ENCODE measurements around the gene PTPA. TPM values are rescaled to one million over a fixed set of nuclear protein-coding genes. Genes with fewer than 3 reads are reported as not detected.

Gene PTPA
- total and polyA plus RNA-seq, 10 of the 15 experiments (the other 5 are each of a cell fraction or from before 2014, with no cell fraction given), result 1.6 to 111 (median 55.1) TPM

- CTCF ChIA-PET, result interaction anchor here (0.6 to 13.1 kb wide), 14 partner anchors 11 to 453 kb away, joined by 3 to 273 read pairs (median 8); partner anchors contain the start of gene NTMT1
- Histone ChIP-seq H3K4me2 (ENCODE audit: control insufficient read depth, insufficient read depth) (no peak overlapping the region), H3K27ac (ENCODE audit: control insufficient read depth, insufficient read depth) (no peak overlapping the region), H3K9ac (ENCODE audit: control insufficient read depth, insufficient read depth, low read length) (no peak overlapping the region), H3K36me3 (ENCODE audit: control insufficient read depth in 2 of 2, insufficient read depth in 2 of 2, low read length in 1 of 2) (no peaks in the 10 kb centered on the region), H3K4me3 (no peak overlapping the region), H3K27me3 (replicated peaks in 1 of 2; ENCODE audit: control insufficient read depth in 2 of 2, insufficient read depth in 2 of 2, low read length in 1 of 2) (peaks cover 2 to 3% of the 10 kb centered on the region in 2 experiments; a peak in 2 of 4 replicates), H2AFZ (ENCODE audit: control insufficient read depth, low read depth, low read length) (no peak overlapping the region), H3K4me1 (ENCODE audit: control insufficient read depth, insufficient read depth, low read length) (peaks cover 23% of the 10 kb centered on the region; the same call in 1 of the 2 replicates), H3K9me3 (replicated peaks; ENCODE audit: control insufficient read depth, insufficient read depth, low read length) (no peaks in the 10 kb centered on the region), H4K20me1 (ENCODE audit: control insufficient read depth, insufficient read depth) (no peaks in the 10 kb centered on the region), H3K79me2 (ENCODE audit: control insufficient read depth, insufficient read depth, low read length) (no peaks in the 10 kb centered on the region)
- TF ChIP-seq JUND (IDR thresholded peaks at IDR 0.05; ENCODE audit: low read depth, low read length), result no peak
- no peak for TF ChIP-seq ZBTB4 (CRISPR knock-in tag; IDR thresholded peaks at IDR 0.05)
- no peak for TF ChIP-seq CHD4 (IDR thresholded peaks at IDR 0.05)
- TF ChIP-seq BCL3 (IDR thresholded peaks at IDR 0.05; ENCODE audit: borderline replicate concordance, insufficient read depth, low read depth, low read length, poor library complexity, severe bottlenecking), result no peak
- no peak for TF ChIP-seq KAT2A (conservative IDR thresholded peaks at IDR 0.05; ENCODE audit: control insufficient read depth, low read depth, low read length)
- no peak for TF ChIP-seq ATF3 (IDR thresholded peaks at IDR 0.05; ENCODE audit: borderline replicate concordance, extremely low read depth, low read depth, low read length)
- BruUV-seq (replicated peaks), result no TSS peak
- ATAC-seq (no peak), FAIRE-seq (no peak), DNase-seq (ENCODE audit: low read depth, low spot score) (no peak)
- 38% methylated on average over 7 of the region's 7 CpGs for WGBS (ENCODE audit: insufficient coverage, insufficient replicate concordance, low lambda C conversion rate, missing lambda C conversion rate)
- POLR2A ChIA-PET, result interaction anchor here (0.7 to 1.1 kb wide), 3 partner anchors 22 to 32 kb away, joined by 3 read pairs; no protein-coding TSS in a partner anchor
- SMC1A ChIA-PET (ENCODE audit: uncharacterized antibody, unreplicated experiment), result interaction anchor here (0.9 to 9.1 kb wide), 13 partner anchors 23 to 455 kb away, joined by 3 to 116 read pairs (median 3); partner anchors contain the start of gene NTMT1
- RAD21 ChIA-PET (ENCODE audit: unreplicated experiment), result interaction anchor here (0.7 to 10.4 kb wide), 7 partner anchors 23 to 452 kb away, joined by 3 to 197 read pairs (median 15); partner anchors contain the start of gene NTMT1
- intact Hi-C loops (cut with micrococcal nuclease; ENCODE audit: unreplicated experiment) (loop anchor here (10.0 kb wide), 2 partner anchors 323 to 443 kb away; no protein-coding TSS in a partner anchor), in situ Hi-C loops (cut with MboI) (loop anchor here (5.0 kb wide), 1 partner anchor 440 kb away; no protein-coding TSS in a partner anchor)
Observed at GRCh38 chr9:129171993-129172751, 61.0 kb downstream of the PTPA start.
